RWPE2 (cell line): Measurements from ENCODE around the gene PNPO.
A peak's percentile ranks its signal among the peaks of the same experiment; 100 is the strongest.

Experiments
- ATAC-seq: fragments of 200-7000 bp; cut with Tn5 transposase; 3 replicates; pipeline ENCODE4 v1.9.1; 2021; ENCODE audit warnings: low read depth
- DNase-seq: peaks from one replicate; pipeline ENCODE4 v3.0.0-alpha.2; 2020; ENCODE audit warnings: low spot score
- H3K27ac ChIP-seq: fragments of 450-650 bp; 2 replicates; pipeline ENCODE4 v1.5.1; 2017; ENCODE audit warnings: mild to moderate bottlenecking; ENCODE audit not compliant: poor library complexity, severe bottlenecking
- H3K27me3 ChIP-seq: fragments of 250-450 bp; sonication (Bioruptor Pico); 2 replicates; pipeline ENCODE4 v1.5.1; 2021; ENCODE audit warnings: mild to moderate bottlenecking, moderate library complexity; ENCODE audit not compliant: insufficient read depth, poor library complexity, severe bottlenecking
- H3K36me3 ChIP-seq: fragments of 250-450 bp; sonication (Bioruptor Pico); 2 replicates; pipeline ENCODE4 v1.5.1; 2020; ENCODE audit warnings: low read depth, mild to moderate bottlenecking, moderate library complexity
- H3K4me1 ChIP-seq: fragments of 250-450 bp; sonication (Bioruptor Pico); 2 replicates; pipeline ENCODE4 v1.5.1; 2021; ENCODE audit warnings: mild to moderate bottlenecking, moderate library complexity; ENCODE audit not compliant: insufficient read depth, poor library complexity, severe bottlenecking
- H3K4me3 ChIP-seq: fragments of 250-450 bp; sonication (Bioruptor Pico); 2 replicates; pipeline ENCODE4 v1.5.1; 2021; ENCODE audit warnings: mild to moderate bottlenecking, moderate library complexity; ENCODE audit not compliant: severe bottlenecking
- H3K9me3 ChIP-seq: fragments of 250-450 bp; sonication (Bioruptor Pico); 2 replicates; pipeline ENCODE4 v1.5.1; 2021; ENCODE audit warnings: mild to moderate bottlenecking, moderate library complexity; ENCODE audit not compliant: severe bottlenecking
- CTCF ChIP-seq: fragments of 450-650 bp; IDR thresholded peaks from one replicate; pipeline ENCODE4 v1.5.1; 2017; ENCODE audit warnings: mild to moderate bottlenecking, moderate library complexity; ENCODE audit not compliant: poor library complexity, severe bottlenecking

PNPO gene

GRCh38 chr17:47948706-47949196 is 7.4 kb downstream of the PNPO start:
- H3K36me3 ChIP-seq = peaks cover 47% of the 10 kb centered on the region
- no peak for DNase-seq
- peak overlapping the region; percentile 10 for H3K27ac ChIP-seq

GRCh38 chr17:47949197-47949759 is 7.9 kb downstream of the PNPO start:
- peaks cover 41% of the 10 kb centered on the region for H3K36me3 ChIP-seq

More at GRCh38 chr17:47948706-47949196, 7.4 kb downstream of the PNPO start:
- Histone ChIP-seq H3K4me1 (peaks cover 7% of the 10 kb centered on the region), H3K9me3 (no peaks in the 10 kb centered on the region), H3K4me3 (no peak overlapping the region), H3K27me3 (no peaks in the 10 kb centered on the region)
- TF ChIP-seq CTCF = no peak
- no peak for ATAC-seq

GRCh38 chr17:47949946-47950345 is 8.6 kb downstream of the PNPO start:
- peak overlapping the region; percentile 10 for H3K27ac ChIP-seq
- H3K36me3 ChIP-seq = peaks cover 35% of the 10 kb centered on the region
- no peaks in the 10 kb centered on the region for H3K9me3 ChIP-seq
- ATAC-seq = no peak
- H3K4me1 ChIP-seq = peaks cover 7% of the 10 kb centered on the region
- TF ChIP-seq CTCF = no peak
- no peak for DNase-seq
- no peak overlapping the region for H3K4me3 ChIP-seq
- H3K27me3 ChIP-seq = no peaks in the 10 kb centered on the region

More at GRCh38 chr17:47949197-47949759, 7.9 kb downstream of the PNPO start:
- ATAC-seq (peak; percentile 68), DNase-seq (peak; percentile 86)
- peak; percentile 95 for TF ChIP-seq CTCF
- Histone ChIP-seq H3K9me3 (no peaks in the 10 kb centered on the region), H3K27ac (peak overlapping the region; percentile 10), H3K4me1 (peaks cover 7% of the 10 kb centered on the region), H3K27me3 (no peaks in the 10 kb centered on the region), H3K4me3 (no peak overlapping the region)

GRCh38 chr17:47950448-47950847 is 9.1 kb downstream of the PNPO start:
- DNase-seq = no peak
- Histone ChIP-seq H3K27me3 (no peaks in the 10 kb centered on the region), H3K36me3 (peaks cover 33% of the 10 kb centered on the region), H3K4me1 (peaks cover 11% of the 10 kb centered on the region), H3K9me3 (no peaks in the 10 kb centered on the region), H3K27ac (no peak overlapping the region), H3K4me3 (no peak overlapping the region)
- TF ChIP-seq CTCF = no peak
- ATAC-seq = no peak
